Measurements from ENCODE around the gene SRCIN1. TPM values are rescaled to one million over a fixed set of nuclear protein-coding genes. Genes with fewer than 3 reads are reported as not detected.

Gene SRCIN1
- total RNA-seq (2022) (23.6 and 25.8 TPM in 2 replicates), Bru-seq, nascent RNA (percentile 58 among the genes with signal in this experiment), BruChase-seq, experiment 1, labeled RNA remaining after a 2-hour chase (percentile 58 among the genes with signal in this experiment), BruChase-seq, experiment 2, labeled RNA remaining after a 6-hour chase (percentile 62 among the genes with signal in this experiment)
- long read RNA-seq, partial matches to known transcripts: 0 of 5 reads
- long read RNA-seq, other reads (novel, unspliced or antisense): 3 of 5 reads

- Histone ChIP-seq H3K4me1 (peaks cover 32% of the 10 kb centered on the region), H3K27me3 (replicated peaks; ENCODE audit: control insufficient read depth, insufficient read depth, low read length) (no peaks in the 10 kb centered on the region), H3K9me3 (no peaks in the 10 kb centered on the region), H3K36me3 (ENCODE audit: control insufficient read depth, insufficient read depth, low read length) (no peaks in the 10 kb centered on the region), H3K4me3 (ENCODE audit: low read depth, low read length) (peak within 1 kb of the TSS; percentile 87)
- Mint-ChIP-seq H3K4me1 (ENCODE audit: low read depth, unreplicated experiment) (peaks cover 32% of the 10 kb centered on the region), H3K27me3 (ENCODE audit: insufficient read depth, unreplicated experiment) (no peaks in the 10 kb centered on the region), H3K4me3 (ENCODE audit: unreplicated experiment) (peak within 1 kb of the TSS; percentile 84), H3K36me3 (ENCODE audit: insufficient read depth, unreplicated experiment) (peaks cover 11% of the 10 kb centered on the region), H3K27ac (ENCODE audit: unreplicated experiment) (peak within 1 kb of the TSS; percentile 91), H3K9me3 (ENCODE audit: unreplicated experiment) (no peaks in the 10 kb centered on the region)
- POLR2A ChIA-PET: interaction anchor here (0.6 to 3.2 kb wide), 2 partner anchors 8 to 48 kb away, joined by 3 to 14 read pairs; no protein-coding TSS in a partner anchor
- peak; percentile 81 to 86 for DNase-seq
- peak; percentile 98 to 100 for TF ChIP-seq CTCF (IDR thresholded peaks at IDR 0.05; ENCODE audit: insufficient read depth in 1 of 2, low read depth in 1 of 2, low read length in 1 of 2, severe bottlenecking in 1 of 2, unreplicated experiment in 1 of 2)
- CTCF ChIA-PET: interaction anchor here (0.6 to 3.5 kb wide), 13 partner anchors 8 to 150 kb away, joined by 3 to 34 read pairs (median 4); no protein-coding TSS in a partner anchor
- intact Hi-C loops (cut with micrococcal nuclease; ENCODE audit: unreplicated experiment): loop anchor here (1.0 to 2.0 kb wide), 2 partner anchors 47 to 60 kb away; no protein-coding TSS in a partner anchor
- no TSS peak for BruUV-seq (replicated peaks)
Observed at GRCh38 chr17:38605841-38606645, at the start of gene SRCIN1. Gene SRCIN1, minus strand, starts transcription at chr17:38605952. Its CDS starts 247 bp downstream, at chr17:38605705.

- no peak for TF ChIP-seq CTCF (IDR thresholded peaks at IDR 0.05; ENCODE audit: insufficient read depth in 1 of 2, low read depth in 1 of 2, low read length in 1 of 2, severe bottlenecking in 1 of 2, unreplicated experiment in 1 of 2)
- POLR2A ChIA-PET: interaction anchor here (0.5 kb wide), 1 partner anchor 1045 kb away, joined by 5 read pairs; no protein-coding TSS in a partner anchor
- Histone ChIP-seq H3K4me1 (peaks cover 13% of the 10 kb centered on the region), H3K9me3 (no peaks in the 10 kb centered on the region), H3K36me3 (ENCODE audit: control insufficient read depth, insufficient read depth, low read length) (no peaks in the 10 kb centered on the region), H3K27me3 (replicated peaks; ENCODE audit: control insufficient read depth, insufficient read depth, low read length) (no peaks in the 10 kb centered on the region), H3K4me3 (ENCODE audit: low read depth, low read length) (no peak overlapping the region)
- no peak overlapping the region for H3K27ac Mint-ChIP-seq (ENCODE audit: unreplicated experiment)
- no TSS peak for BruUV-seq (replicated peaks)
- H3K36me3 Mint-ChIP-seq (ENCODE audit: insufficient read depth, unreplicated experiment): no peaks in the 10 kb centered on the region
- no peaks in the 10 kb centered on the region for H3K27me3 Mint-ChIP-seq (ENCODE audit: insufficient read depth, unreplicated experiment)
- CTCF ChIA-PET: interaction anchor here (1.7 to 1.9 kb wide), 2 partner anchors 48 to 97 kb away, joined by 4 to 10 read pairs; no protein-coding TSS in a partner anchor
- no peak overlapping the region for H3K4me3 Mint-ChIP-seq (ENCODE audit: unreplicated experiment)
- intact Hi-C loops (cut with micrococcal nuclease; ENCODE audit: unreplicated experiment): no loop called here
- DNase-seq: no peak
- H3K9me3 Mint-ChIP-seq (ENCODE audit: unreplicated experiment): no peaks in the 10 kb centered on the region
- no peaks in the 10 kb centered on the region for H3K4me1 Mint-ChIP-seq (ENCODE audit: low read depth, unreplicated experiment)
Observed at GRCh38 chr17:38654411-38655398, 49.0 kb upstream of the SRCIN1 start.
